Spinal cord (tissue), 10 donors: ENCODE data around the gene ANKRD6. TPM values are rescaled to one million over a fixed set of nuclear protein-coding genes. Genes with fewer than 3 reads are reported as not detected.

ENCODE experiments used
- DNase-seq, 6 donors: peaks; one replicate each; pipeline versions ENCODE4 v3.0.0 to v3.0.0-alpha.2; 2013 to 2015; ENCODE audit warnings: low spot score in 6 of 6, low read depth in 4 of 6
- H3K27ac ChIP-seq: one replicate; pipeline ENCODE4 v1.5.1; 2013; ENCODE audit warnings: low read depth, low read length, control low read depth
- H3K27me3 ChIP-seq: one replicate; pipeline ENCODE4 v1.6.1; 2013; ENCODE audit warnings: low read length; ENCODE audit not compliant: control insufficient read depth, insufficient read depth
- H3K36me3 ChIP-seq: one replicate; pipeline ENCODE4 v1.6.1; 2013; ENCODE audit warnings: low read length; ENCODE audit not compliant: control insufficient read depth, insufficient read depth
- H3K4me1 ChIP-seq: one replicate; pipeline ENCODE4 v1.6.1; 2013; ENCODE audit warnings: low read length; ENCODE audit not compliant: control insufficient read depth, insufficient read depth
- H3K4me3 ChIP-seq: one replicate; pipeline ENCODE4 v1.5.1; 2013; ENCODE audit warnings: low read depth, low read length, control low read depth
- H3K9me3 ChIP-seq: one replicate; pipeline ENCODE4 v1.6.1; 2013; ENCODE audit warnings: low read length; ENCODE audit not compliant: control insufficient read depth, insufficient read depth
- WGBS: methylation state at CpG from one replicate; pipeline ENCODE4 v1.1.5; 2013; ENCODE audit warnings: missing lambda C conversion rate; ENCODE audit not compliant: insufficient coverage; 5-methylcytosine and 5-hydroxymethylcytosine counted together
- polyA plus RNA-seq, 2 donors: library from polyadenylated mRNA; unstranded; fragments of 120-200 nt; gene quantifications; one replicate each; pipeline ENCODE4 v1.2.1, GENCODE V29; 2013; ENCODE audit not compliant: insufficient read length in 2 of 2
- total RNA-seq, 2 donors: library from RNA; depleted of rRNA in 1 of 2; stranded (reverse); fragments of 120-200 nt in 1 of 2; fragments of >200 nt in 1 of 2; gene quantifications; one replicate each; pipeline versions ENCODE4 v1.2.3 to v1.2.4, GENCODE V29; 2013 to 2014
- donor health status: healthy.

The ANKRD6 gene
- total and polyA plus RNA-seq, 4 donors = 44.5 to 68.3 (median 52.9) TPM

- DNase-seq = no peak
- no peak overlapping the region for H3K27ac ChIP-seq
- no peaks in the 10 kb centered on the region for H3K27me3 ChIP-seq
- no peaks in the 10 kb centered on the region for H3K36me3 ChIP-seq
- WGBS = 87% methylated on average over 2 of the region's 5 CpGs
- peaks cover 1% of the 10 kb centered on the region for H3K9me3 ChIP-seq
- H3K4me1 ChIP-seq = no peaks in the 10 kb centered on the region
- H3K4me3 ChIP-seq = no peak overlapping the region
Observed at GRCh38 chr6:89458704-89459103, 25.8 kb downstream of the ANKRD6 start.

GRCh38 chr6:89459501-89459900 is 26.5 kb downstream of the ANKRD6 start:
- Histone ChIP-seq H3K4me3 (no peak overlapping the region), H3K36me3 (no peaks in the 10 kb centered on the region), H3K27me3 (no peaks in the 10 kb centered on the region), H3K9me3 (peaks cover 1% of the 10 kb centered on the region), H3K4me1 (no peaks in the 10 kb centered on the region), H3K27ac (no peak overlapping the region)
- no CpG with 5 or more reads among the region's 1 CpG for WGBS
- no peak for DNase-seq

- Histone ChIP-seq H3K4me1 (no peaks in the 10 kb centered on the region), H3K4me3 (no peak overlapping the region), H3K27ac (no peak overlapping the region), H3K36me3 (no peaks in the 10 kb centered on the region), H3K9me3 (peaks cover 1% of the 10 kb centered on the region), H3K27me3 (no peaks in the 10 kb centered on the region)
- no peak for DNase-seq
- WGBS = 77% methylated on average over 3 of the region's 7 CpGs
Observed at GRCh38 chr6:89460713-89461112, 27.8 kb downstream of the ANKRD6 start.

DNA sequence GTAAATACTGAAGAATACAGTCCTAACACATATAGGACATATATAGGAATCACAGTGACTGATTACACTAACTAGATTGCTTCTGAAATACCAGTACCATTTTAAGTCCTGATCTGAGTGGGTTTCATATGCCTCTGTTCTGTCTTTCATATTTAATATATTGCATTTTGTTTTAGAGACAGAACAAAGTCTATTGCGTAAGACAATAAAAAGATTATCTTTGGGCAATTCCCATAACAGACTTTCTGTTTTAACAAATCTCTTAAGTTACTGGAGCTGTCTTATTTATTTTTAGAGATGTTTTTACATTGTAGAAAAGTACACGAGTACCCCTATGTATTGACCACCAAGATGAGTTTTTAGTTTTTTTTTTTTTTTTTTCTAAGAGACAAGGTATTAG is 29.6 kb downstream of the ANKRD6 start:
- no peaks in the 10 kb centered on the region for H3K36me3 ChIP-seq
- H3K9me3 ChIP-seq = no peaks in the 10 kb centered on the region
- no peaks in the 10 kb centered on the region for H3K27me3 ChIP-seq
- no peak overlapping the region for H3K27ac ChIP-seq
- DNase-seq = no peak
- no peaks in the 10 kb centered on the region for H3K4me1 ChIP-seq
- H3K4me3 ChIP-seq = no peak overlapping the region
- no CpG with 5 or more reads among the region's 2 CpGs for WGBS

- H3K9me3 ChIP-seq = no peaks in the 10 kb centered on the region
- no peaks in the 10 kb centered on the region for H3K4me1 ChIP-seq
- H3K36me3 ChIP-seq = no peaks in the 10 kb centered on the region
- no peak overlapping the region for H3K4me3 ChIP-seq
- no peak overlapping the region for H3K27ac ChIP-seq
- no peak for DNase-seq
- no peaks in the 10 kb centered on the region for H3K27me3 ChIP-seq
- no CpG with 5 or more reads among the region's 2 CpGs for WGBS
Observed at GRCh38 chr6:89464295-89464694, 31.3 kb downstream of the ANKRD6 start.

- H3K27ac ChIP-seq = no peak overlapping the region
- no CpG with 5 or more reads among the region's 1 CpG for WGBS
- H3K4me1 ChIP-seq = no peaks in the 10 kb centered on the region
- no peaks in the 10 kb centered on the region for H3K9me3 ChIP-seq
- no peak for DNase-seq
- H3K27me3 ChIP-seq = no peaks in the 10 kb centered on the region
- H3K4me3 ChIP-seq = no peak overlapping the region
- H3K36me3 ChIP-seq = no peaks in the 10 kb centered on the region
Observed at GRCh38 chr6:89467437-89467836, 34.5 kb downstream of the ANKRD6 start.

GRCh38 chr6:89468998-89469397 is 36.0 kb downstream of the ANKRD6 start:
- no peak for DNase-seq
- H3K4me3 ChIP-seq = no peak overlapping the region
- no peaks in the 10 kb centered on the region for H3K36me3 ChIP-seq
- H3K4me1 ChIP-seq = no peaks in the 10 kb centered on the region
- no peaks in the 10 kb centered on the region for H3K27me3 ChIP-seq
- no peaks in the 10 kb centered on the region for H3K9me3 ChIP-seq
- no CpG with 5 or more reads among the region's 1 CpG for WGBS
- H3K27ac ChIP-seq = no peak overlapping the region

DNA sequence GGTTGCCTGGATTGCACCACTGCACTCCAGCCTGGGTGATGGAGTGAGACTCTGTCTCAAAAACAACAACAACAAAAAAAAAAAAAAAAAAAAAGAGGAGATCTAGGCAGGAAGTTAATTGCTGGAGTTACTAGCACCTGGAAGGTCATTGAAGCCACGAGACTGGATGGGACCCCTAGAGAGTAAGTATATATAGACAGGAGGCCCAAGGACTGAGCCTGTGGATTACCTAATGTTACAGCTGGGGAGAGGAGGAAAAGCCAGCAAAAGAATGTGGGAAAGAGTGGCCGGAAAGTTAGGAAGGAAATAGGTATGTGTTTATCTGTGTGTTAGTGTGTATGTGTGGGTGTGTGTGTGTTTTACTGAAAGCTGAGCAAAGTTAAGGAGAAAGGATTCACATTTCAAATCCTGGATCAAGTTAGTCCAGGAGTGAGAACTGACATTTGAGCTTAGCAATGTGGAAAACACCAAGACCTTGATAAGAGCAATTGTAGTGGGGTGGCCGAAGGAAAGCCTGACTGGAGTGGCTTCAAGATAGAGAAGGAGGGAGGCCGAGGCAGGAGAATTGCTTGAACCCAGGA is 38.4 kb downstream of the ANKRD6 start:
- DNase-seq = no peak
- H3K4me3 ChIP-seq = no peak overlapping the region
- H3K4me1 ChIP-seq = no peaks in the 10 kb centered on the region
- H3K36me3 ChIP-seq = no peaks in the 10 kb centered on the region
- no peaks in the 10 kb centered on the region for H3K9me3 ChIP-seq
- H3K27me3 ChIP-seq = no peaks in the 10 kb centered on the region
- WGBS = 77% methylated on average over 3 of the region's 4 CpGs
- no peak overlapping the region for H3K27ac ChIP-seq

DNA sequence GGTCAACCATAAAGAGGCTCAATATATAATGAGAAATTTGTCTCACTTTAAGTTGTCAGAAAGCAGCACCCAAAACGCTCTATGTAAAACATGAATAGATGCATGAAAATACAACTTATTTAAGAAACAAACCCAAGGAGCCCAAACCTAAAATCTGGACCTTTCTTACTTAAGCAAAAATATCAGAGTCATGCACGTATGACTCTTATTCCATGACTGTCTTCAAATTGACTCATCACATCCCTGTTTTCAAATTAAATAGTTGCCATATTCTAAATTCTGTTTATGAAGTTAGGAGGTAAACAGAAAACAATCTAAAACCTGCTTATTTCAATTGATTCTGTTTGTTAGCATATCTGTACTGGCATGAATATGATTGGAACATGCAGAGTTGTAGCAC is 42.1 kb downstream of the ANKRD6 start:
- no peak for DNase-seq
- H3K9me3 ChIP-seq = no peaks in the 10 kb centered on the region
- WGBS = no CpG with 5 or more reads among the region's 2 CpGs
- H3K36me3 ChIP-seq = no peaks in the 10 kb centered on the region
- no peak overlapping the region for H3K27ac ChIP-seq
- H3K4me3 ChIP-seq = no peak overlapping the region
- no peaks in the 10 kb centered on the region for H3K4me1 ChIP-seq
- H3K27me3 ChIP-seq = no peaks in the 10 kb centered on the region

- DNase-seq = no peak
- Histone ChIP-seq H3K27me3 (no peaks in the 10 kb centered on the region), H3K4me3 (no peak overlapping the region), H3K36me3 (no peaks in the 10 kb centered on the region), H3K9me3 (no peaks in the 10 kb centered on the region), H3K27ac (no peak overlapping the region), H3K4me1 (no peaks in the 10 kb centered on the region)
Observed at GRCh38 chr6:89475634-89476033, 42.7 kb downstream of the ANKRD6 start.
